PFSK-1 (cell line): Measurements from ENCODE around the gene GNL1.
A peak's percentile ranks its signal among the peaks of the same experiment; 100 is the strongest.

Experiments used
- FOXP2 ChIP-seq: optimal IDR thresholded peaks from 2 replicates; pipeline ENCODE3; 2011; ENCODE audit warnings: borderline replicate concordance, control low read depth, inconsistent platforms; ENCODE audit not compliant: insufficient read depth; ENCODE audit errors: extremely low read length, extremely low read depth
- POLR2AphosphoS5 ChIP-seq: IDR thresholded peaks from 2 replicates; pipeline ENCODE4 v1.6.1; 2012; ENCODE audit warnings: low read depth, mild to moderate bottlenecking, control low read depth, low read length, moderate library complexity
- SIN3A ChIP-seq: IDR thresholded peaks from 2 replicates; pipeline ENCODE4 v1.6.1; 2012; ENCODE audit warnings: mild to moderate bottlenecking, low read length, moderate library complexity, borderline replicate concordance; ENCODE audit not compliant: insufficient read depth
- TAF1 ChIP-seq: IDR thresholded peaks from 2 replicates; pipeline ENCODE4 v1.6.1; 2012; ENCODE audit warnings: low read length, control low read depth, borderline replicate concordance; ENCODE audit not compliant: insufficient read depth
- TF ChIP-seq, protein P1 (sequence below), 2 experiments: IDR thresholded peaks; 2 replicates each; pipeline versions ENCODE4 v1.6.1 to v1.8.0; 2011 to 2012; ENCODE audit warnings: low read depth in 2 of 2, low read length in 2 of 2, control low read depth in 1 of 2, inconsistent platforms in 1 of 2, mild to moderate bottlenecking in 1 of 2, moderate library complexity in 1 of 2; ENCODE audit not compliant: insufficient read depth in 1 of 2

The GNL1 gene

DNA sequence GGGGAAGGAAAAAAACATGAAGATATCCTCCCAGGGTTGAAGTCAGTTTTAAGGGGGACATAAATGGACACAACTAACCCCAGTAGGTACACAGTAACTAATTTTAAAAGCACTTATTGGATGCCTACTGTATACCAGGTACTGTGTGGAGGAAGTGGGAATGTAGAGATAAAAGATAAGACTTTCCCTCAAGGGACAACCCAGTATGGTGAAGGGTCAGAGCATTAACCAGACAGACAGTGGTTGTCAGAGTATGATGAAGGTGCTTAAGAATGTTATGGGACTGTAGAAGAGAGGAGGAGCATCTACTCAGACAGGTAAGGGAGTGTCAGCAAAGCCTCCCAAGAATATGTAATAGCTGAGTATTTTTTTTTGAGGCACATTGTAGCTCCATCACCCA lies 15.9 kb upstream of the GNL1 start:
- TF ChIP-seq POLR2AphosphoS5 (no peak), TAF1 (no peak), SIN3A (no peak), FOXP2 (no peak)
- TF ChIP-seq, protein P1, sequence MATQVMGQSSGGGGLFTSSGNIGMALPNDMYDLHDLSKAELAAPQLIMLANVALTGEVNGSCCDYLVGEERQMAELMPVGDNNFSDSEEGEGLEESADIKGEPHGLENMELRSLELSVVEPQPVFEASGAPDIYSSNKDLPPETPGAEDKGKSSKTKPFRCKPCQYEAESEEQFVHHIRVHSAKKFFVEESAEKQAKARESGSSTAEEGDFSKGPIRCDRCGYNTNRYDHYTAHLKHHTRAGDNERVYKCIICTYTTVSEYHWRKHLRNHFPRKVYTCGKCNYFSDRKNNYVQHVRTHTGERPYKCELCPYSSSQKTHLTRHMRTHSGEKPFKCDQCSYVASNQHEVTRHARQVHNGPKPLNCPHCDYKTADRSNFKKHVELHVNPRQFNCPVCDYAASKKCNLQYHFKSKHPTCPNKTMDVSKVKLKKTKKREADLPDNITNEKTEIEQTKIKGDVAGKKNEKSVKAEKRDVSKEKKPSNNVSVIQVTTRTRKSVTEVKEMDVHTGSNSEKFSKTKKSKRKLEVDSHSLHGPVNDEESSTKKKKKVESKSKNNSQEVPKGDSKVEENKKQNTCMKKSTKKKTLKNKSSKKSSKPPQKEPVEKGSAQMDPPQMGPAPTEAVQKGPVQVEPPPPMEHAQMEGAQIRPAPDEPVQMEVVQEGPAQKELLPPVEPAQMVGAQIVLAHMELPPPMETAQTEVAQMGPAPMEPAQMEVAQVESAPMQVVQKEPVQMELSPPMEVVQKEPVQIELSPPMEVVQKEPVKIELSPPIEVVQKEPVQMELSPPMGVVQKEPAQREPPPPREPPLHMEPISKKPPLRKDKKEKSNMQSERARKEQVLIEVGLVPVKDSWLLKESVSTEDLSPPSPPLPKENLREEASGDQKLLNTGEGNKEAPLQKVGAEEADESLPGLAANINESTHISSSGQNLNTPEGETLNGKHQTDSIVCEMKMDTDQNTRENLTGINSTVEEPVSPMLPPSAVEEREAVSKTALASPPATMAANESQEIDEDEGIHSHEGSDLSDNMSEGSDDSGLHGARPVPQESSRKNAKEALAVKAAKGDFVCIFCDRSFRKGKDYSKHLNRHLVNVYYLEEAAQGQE (IDR thresholded peaks at IDR 0.05; ENCODE audit: insufficient read depth in 1 of 2, low read depth in 2 of 2, low read length in 2 of 2), result no peak

DNA sequence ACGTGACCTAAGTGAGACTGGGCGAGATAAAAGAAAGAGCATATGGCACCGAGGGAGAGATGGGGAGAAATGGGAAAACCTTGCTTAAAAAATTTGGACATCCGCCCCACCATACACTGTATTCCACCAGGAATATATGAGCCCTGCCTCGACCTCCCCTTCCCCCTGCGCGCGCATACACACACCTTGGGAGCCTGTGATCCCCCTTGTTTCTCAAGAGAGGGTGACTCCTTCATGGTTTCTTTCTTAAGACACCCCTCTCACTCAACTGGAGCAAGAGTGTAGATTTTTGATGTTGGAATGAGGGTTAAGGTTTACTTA lies 15.4 kb upstream of the GNL1 start:
- TF ChIP-seq TAF1, result no peak
- TF ChIP-seq, protein P1 (IDR thresholded peaks at IDR 0.05; ENCODE audit: insufficient read depth in 1 of 2, low read depth in 2 of 2, low read length in 2 of 2), result no peak
- TF ChIP-seq POLR2AphosphoS5, result no peak
- TF ChIP-seq FOXP2, result no peak

DNA sequence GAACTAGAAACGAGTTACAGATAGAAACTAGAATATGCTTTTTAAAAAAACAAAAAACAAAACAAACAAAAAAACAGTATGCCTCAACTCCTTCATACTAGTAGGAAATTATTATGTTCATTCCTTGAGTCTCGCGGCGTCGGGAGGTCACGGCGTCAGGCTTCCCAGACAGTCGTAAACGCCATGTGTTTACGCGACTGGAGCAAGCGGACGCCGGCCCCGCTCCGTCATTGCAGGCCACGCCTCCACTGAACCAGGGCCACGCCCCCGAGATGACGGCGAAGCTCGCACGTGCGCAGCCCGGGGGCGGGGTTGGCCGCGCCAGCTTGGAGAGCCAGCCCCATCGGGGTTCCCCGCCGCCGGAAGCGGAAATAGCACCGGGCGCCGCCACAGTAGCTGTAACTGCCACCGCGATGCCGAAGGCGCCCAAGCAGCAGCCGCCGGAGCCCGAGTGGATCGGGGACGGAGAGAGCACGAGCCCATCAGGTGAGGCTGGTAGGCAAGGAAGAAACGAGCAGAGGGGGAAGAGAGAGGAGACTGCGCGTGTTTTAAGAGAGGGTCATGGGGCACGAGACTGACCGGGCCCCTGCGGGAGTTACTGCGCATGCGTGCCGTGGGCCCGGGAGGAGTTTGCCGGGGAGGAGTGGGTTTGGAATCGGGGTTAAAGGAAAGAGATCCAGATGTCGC lies 14.9 kb upstream of the GNL1 start, which contains the start of gene ABCF1:
ABCF1 (plus strand) TSS at position 368 of the 687 bp plus-strand sequence; CDS start at position 414, 46 bp downstream.
- TF ChIP-seq TAF1 (peak; percentile 67; the same call in 1 of the 2 replicates), FOXP2 (peak; percentile 100), POLR2AphosphoS5 (peak; percentile 99), SIN3A (0 out of 2 replicates have a peak, but pooled peaks have one; percentile 40)
- TF ChIP-seq, protein P1 (IDR thresholded peaks at IDR 0.05; ENCODE audit: insufficient read depth in 1 of 2, low read depth in 2 of 2, low read length in 2 of 2), result 0 out of 4 replicates have a peak, but pooled peaks of 1 of the 2 experiments have one; percentile 33

DNA sequence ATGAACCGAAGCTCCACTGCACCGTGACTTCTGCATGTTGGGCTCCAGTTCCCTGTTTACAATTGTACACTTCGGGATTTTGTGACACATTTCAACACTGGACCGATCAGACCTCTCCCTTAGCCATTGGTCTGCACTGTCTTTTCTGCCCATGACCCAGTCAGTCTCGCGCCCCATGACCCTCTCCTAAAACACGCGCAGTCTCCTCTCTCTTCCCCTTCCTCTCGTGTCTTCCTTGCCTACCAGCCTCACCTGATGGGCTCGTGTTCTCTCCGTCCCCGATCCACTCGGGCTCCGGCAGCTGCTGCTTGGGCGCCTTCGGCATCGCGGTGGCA lies 14.4 kb upstream of the GNL1 start:
- no peak for TF ChIP-seq SIN3A
- no peak for TF ChIP-seq POLR2AphosphoS5
- TF ChIP-seq FOXP2, result no peak
- TF ChIP-seq TAF1, result no peak
- TF ChIP-seq, protein P1 (IDR thresholded peaks at IDR 0.05; ENCODE audit: insufficient read depth in 1 of 2, low read depth in 2 of 2, low read length in 2 of 2), result no peak

DNA sequence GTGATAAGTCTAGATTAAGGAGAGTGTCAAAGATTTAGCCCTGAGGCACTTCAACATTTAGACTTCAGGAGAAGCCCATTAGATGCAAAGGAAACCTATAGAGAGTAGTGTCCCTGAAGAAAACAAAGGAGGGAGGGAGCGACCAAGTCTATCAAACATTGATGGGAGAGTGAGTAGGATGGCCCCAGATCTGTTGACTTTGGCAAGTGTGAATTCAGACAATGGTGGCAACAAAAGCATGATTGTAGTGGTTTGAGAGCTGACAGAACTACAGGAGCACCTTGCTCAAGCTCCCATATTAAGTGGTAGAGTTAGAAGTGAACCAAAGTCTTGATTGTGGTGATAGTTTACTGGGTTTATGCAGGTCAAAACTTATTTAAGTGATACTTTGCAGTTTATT lies 14.0 kb upstream of the GNL1 start:
- TF ChIP-seq, protein P1 (IDR thresholded peaks at IDR 0.05; ENCODE audit: insufficient read depth in 1 of 2, low read depth in 2 of 2, low read length in 2 of 2), result no peak
- TF ChIP-seq SIN3A, result no peak; the same call in 1 of the 2 replicates
- no peak for TF ChIP-seq FOXP2
- no peak for TF ChIP-seq POLR2AphosphoS5
- no peak for TF ChIP-seq TAF1
